ENCODE data around the gene KCNK6. TPM values are rescaled to one million over a fixed set of nuclear protein-coding genes. Genes with fewer than 3 reads are reported as not detected.
A peak's percentile ranks its signal among the peaks of the same experiment; 100 is the strongest.

The KCNK6 gene
- total RNA-seq, 1 donor from 2014 or later, result 19.0 TPM

GRCh38 chr19:38320969-38321339, 1.3 kb downstream of the KCNK6 start:
- FAIRE-seq, result no peak
- TF ChIP-seq CTCF (IDR thresholded peaks at IDR 0.05; ENCODE audit: insufficient read depth, low read length, severe bottlenecking), result no peak
- Histone ChIP-seq H3K36me3 (ENCODE audit: control insufficient read depth, insufficient read depth, low read length) (peaks cover 10% of the 10 kb centered on the region), H3K4me3 (ENCODE audit: low read depth, low read length) (peak overlapping the region; percentile 71), H3K27me3 (ENCODE audit: control insufficient read depth, insufficient read depth, low read length) (no peaks in the 10 kb centered on the region)
- DNase-seq (ENCODE audit: low read depth), result no peak

- FAIRE-seq (peak; percentile 99), DNase-seq (ENCODE audit: low read depth) (peak; percentile 93)
- TF ChIP-seq CTCF (IDR thresholded peaks at IDR 0.05; ENCODE audit: insufficient read depth, low read length, severe bottlenecking), result peak; percentile 5
- Histone ChIP-seq H3K27me3 (ENCODE audit: control insufficient read depth, insufficient read depth, low read length) (no peaks in the 10 kb centered on the region), H3K36me3 (ENCODE audit: control insufficient read depth, insufficient read depth, low read length) (peaks cover 13% of the 10 kb centered on the region), H3K4me3 (ENCODE audit: low read depth, low read length) (peak overlapping the region; percentile 71)
These were observed 2.1 kb downstream of the KCNK6 start for GRCh38 chr19:38321646-38322196.

DNA sequence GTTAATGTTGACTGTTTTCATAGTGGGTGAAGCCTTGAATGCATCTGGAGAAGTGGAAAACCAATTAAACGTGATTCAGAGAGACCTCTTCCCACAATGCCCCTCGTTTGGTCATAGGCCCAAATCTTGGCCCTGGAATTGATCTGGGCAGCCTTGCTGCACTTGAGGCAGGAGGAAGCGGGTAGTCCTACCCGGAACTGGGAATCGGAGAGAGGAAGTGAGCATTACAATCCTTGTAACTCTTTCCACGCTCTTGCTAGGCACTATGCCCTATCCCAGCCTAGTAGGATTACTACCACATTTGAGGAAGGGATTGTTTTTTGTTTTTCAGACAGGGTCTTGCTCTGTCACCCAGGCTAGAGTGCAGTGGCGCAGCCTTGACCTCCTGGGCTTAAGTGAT, 3.6 kb downstream of the KCNK6 start:
- DNase-seq (ENCODE audit: low read depth) (no peak), FAIRE-seq (peak; percentile 52)
- no peak for TF ChIP-seq CTCF (IDR thresholded peaks at IDR 0.05; ENCODE audit: insufficient read depth, low read length, severe bottlenecking)
- H3K36me3 ChIP-seq (ENCODE audit: control insufficient read depth, insufficient read depth, low read length), result peaks cover 28% of the 10 kb centered on the region
- no peaks in the 10 kb centered on the region for H3K27me3 ChIP-seq (ENCODE audit: control insufficient read depth, insufficient read depth, low read length)
- no peak overlapping the region for H3K4me3 ChIP-seq (ENCODE audit: low read depth, low read length)

GRCh38 chr19:38324431-38324830, 4.8 kb downstream of the KCNK6 start:
- peak; percentile 70 for DNase-seq (ENCODE audit: low read depth)
- FAIRE-seq, result no peak
- H3K27me3 ChIP-seq (ENCODE audit: control insufficient read depth, insufficient read depth, low read length), result no peaks in the 10 kb centered on the region
- peaks cover 31% of the 10 kb centered on the region for H3K36me3 ChIP-seq (ENCODE audit: control insufficient read depth, insufficient read depth, low read length)
- no peak overlapping the region for H3K4me3 ChIP-seq (ENCODE audit: low read depth, low read length)
- no peak for TF ChIP-seq CTCF (IDR thresholded peaks at IDR 0.05; ENCODE audit: insufficient read depth, low read length, severe bottlenecking)

DNA sequence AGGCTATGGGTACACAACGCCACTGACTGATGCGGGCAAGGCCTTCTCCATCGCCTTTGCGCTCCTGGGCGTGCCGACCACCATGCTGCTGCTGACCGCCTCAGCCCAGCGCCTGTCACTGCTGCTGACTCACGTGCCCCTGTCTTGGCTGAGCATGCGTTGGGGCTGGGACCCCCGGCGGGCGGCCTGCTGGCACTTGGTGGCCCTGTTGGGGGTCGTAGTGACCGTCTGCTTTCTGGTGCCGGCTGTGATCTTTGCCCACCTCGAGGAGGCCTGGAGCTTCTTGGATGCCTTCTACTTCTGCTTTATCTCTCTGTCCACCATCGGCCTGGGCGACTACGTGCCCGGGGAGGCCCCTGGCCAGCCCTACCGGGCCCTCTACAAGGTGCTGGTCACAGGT, 6.9 kb downstream of the KCNK6 start:
- TF ChIP-seq CTCF (IDR thresholded peaks at IDR 0.05; ENCODE audit: insufficient read depth, low read length, severe bottlenecking), result no peak
- Histone ChIP-seq H3K27me3 (ENCODE audit: control insufficient read depth, insufficient read depth, low read length) (no peaks in the 10 kb centered on the region), H3K4me3 (ENCODE audit: low read depth, low read length) (no peak overlapping the region), H3K36me3 (ENCODE audit: control insufficient read depth, insufficient read depth, low read length) (peaks cover 32% of the 10 kb centered on the region)
- DNase-seq (ENCODE audit: low read depth), result no peak
- no peak for FAIRE-seq

DNA sequence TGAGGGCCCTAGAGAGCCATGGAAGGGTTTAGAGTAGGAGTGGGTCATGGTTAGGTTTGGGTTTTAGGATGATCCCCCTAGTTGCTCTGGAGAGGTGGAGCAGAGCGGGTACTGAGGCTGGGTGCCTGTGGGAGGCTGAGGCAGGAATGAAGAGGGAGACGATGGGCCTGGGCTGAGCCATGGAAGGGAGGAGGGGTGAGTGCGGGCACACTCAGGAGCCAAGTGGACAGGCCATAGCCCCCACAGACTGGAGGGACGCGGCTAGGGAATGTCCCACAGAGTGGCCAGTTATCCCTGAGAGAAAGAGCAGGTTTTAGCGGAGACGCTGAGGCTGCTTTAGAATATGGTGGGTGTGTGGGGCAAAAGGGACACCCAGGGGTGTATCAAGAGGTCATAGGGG, 10.0 kb downstream of the KCNK6 start:
- H3K27me3 ChIP-seq (ENCODE audit: control insufficient read depth, insufficient read depth, low read length), result no peaks in the 10 kb centered on the region
- TF ChIP-seq CTCF (IDR thresholded peaks at IDR 0.05; ENCODE audit: insufficient read depth, low read length, severe bottlenecking), result no peak
- peaks cover 29% of the 10 kb centered on the region for H3K36me3 ChIP-seq (ENCODE audit: control insufficient read depth, insufficient read depth, low read length)
- no peak overlapping the region for H3K4me3 ChIP-seq (ENCODE audit: low read depth, low read length)
- no peak for FAIRE-seq
- DNase-seq (ENCODE audit: low read depth), result no peak
